GM10847 (cell line): Measurements from ENCODE around the gene OR52E6.

Source experiments
- POLR2A ChIP-seq: IDR thresholded peaks from 2 replicates; pipeline ENCODE4 v1.6.1; 2011; ENCODE audit not compliant: insufficient read length; ENCODE audit errors: extremely low read depth

The OR52E6 gene

GRCh38 chr11:5815534-5815933 lies 26.2 kb downstream of the OR52E6 start:
- no peak for TF ChIP-seq POLR2A

- no peak for TF ChIP-seq POLR2A
Observed at GRCh38 chr11:5809905-5810795, 31.5 kb downstream of the OR52E6 start.

GRCh38 chr11:5809122-5809519 lies 32.6 kb downstream of the OR52E6 start:
- TF ChIP-seq POLR2A, result no peak

GRCh38 chr11:5808500-5809121 lies 33.1 kb downstream of the OR52E6 start, which contains the start of gene OR52N2:
OR52N2 (plus strand) TSS chr11:5808924; CDS start chr11:5820336, 11,412 bp downstream.
- TF ChIP-seq POLR2A, result no peak

- no peak for TF ChIP-seq POLR2A
Observed at GRCh38 chr11:5807580-5807979, 34.1 kb downstream of the OR52E6 start.

- TF ChIP-seq POLR2A, result no peak
Observed at GRCh38 chr11:5803982-5804381, 37.7 kb downstream of the OR52E6 start.

GRCh38 chr11:5796541-5796940 lies 45.2 kb downstream of the OR52E6 start:
- TF ChIP-seq POLR2A, result no peak

- TF ChIP-seq POLR2A, result no peak
Observed at GRCh38 chr11:5791165-5791564, 50.5 kb downstream of the OR52E6 start, which contains the start of gene OR52N1. OR52N1 (minus strand) TSS chr11:5791265; CDS start chr11:5788816, 2,449 bp downstream.
